HG02642 (cell line): Measurements from ENCODE around the gene PDE1A.

ENCODE experiments used
- ATAC-seq: cut with Tn5 transposase; IDR thresholded peaks from one replicate; pipeline ENCODE4 v1.9.1; 2021; ENCODE audit warnings: mild to moderate bottlenecking; ENCODE audit not compliant: unreplicated experiment, poor library complexity

Gene PDE1A

GRCh38 chr2:182426918-182427240 lies at the start of gene PDE1A:
PDE1A (minus strand) TSS chr2:182427036.
- ATAC-seq = no peak

DNA sequence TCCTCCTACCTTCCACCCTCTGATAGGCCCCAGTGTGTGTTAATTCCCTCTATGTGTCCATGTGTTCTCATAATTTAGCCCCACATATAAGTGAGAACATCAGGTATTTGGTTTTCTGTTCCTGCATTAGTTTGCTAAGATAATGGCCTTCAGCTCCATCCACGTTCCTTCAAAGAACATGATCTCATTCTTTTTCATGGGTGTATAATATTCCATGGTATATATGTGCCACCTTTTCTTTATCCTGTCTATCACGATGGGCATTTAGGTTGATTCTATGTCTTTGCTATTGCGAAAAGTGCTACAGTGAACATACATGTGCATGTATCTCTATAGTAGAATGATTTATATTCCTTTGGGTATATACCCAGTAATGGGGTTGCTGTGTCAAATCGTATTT lies 46.8 kb upstream of the PDE1A start:
- no peak for ATAC-seq

DNA sequence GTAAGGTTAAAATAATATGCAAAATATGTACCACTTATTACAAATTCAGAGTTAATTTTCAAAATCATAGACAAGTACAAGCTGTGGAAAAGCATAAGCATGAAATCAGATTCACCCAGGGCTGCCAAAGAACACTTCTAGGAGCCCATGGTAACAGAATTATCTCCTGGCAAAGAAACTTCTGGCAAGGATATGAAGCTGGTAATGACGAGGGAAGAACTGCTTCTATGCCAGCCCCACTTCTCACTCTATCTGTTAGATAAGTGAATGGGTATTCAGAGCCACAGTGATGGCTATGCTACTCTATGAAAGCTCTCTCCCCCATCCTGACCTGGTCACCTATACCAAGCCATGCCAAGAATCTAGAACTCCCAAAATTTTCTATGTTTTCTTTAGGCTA lies 36.9 kb upstream of the PDE1A start:
- ATAC-seq = no peak

GRCh38 chr2:182456784-182457183 lies 29.9 kb upstream of the PDE1A start:
- no peak for ATAC-seq

- no peak for ATAC-seq
Observed at GRCh38 chr2:182452456-182452990, 25.7 kb upstream of the PDE1A start.

DNA sequence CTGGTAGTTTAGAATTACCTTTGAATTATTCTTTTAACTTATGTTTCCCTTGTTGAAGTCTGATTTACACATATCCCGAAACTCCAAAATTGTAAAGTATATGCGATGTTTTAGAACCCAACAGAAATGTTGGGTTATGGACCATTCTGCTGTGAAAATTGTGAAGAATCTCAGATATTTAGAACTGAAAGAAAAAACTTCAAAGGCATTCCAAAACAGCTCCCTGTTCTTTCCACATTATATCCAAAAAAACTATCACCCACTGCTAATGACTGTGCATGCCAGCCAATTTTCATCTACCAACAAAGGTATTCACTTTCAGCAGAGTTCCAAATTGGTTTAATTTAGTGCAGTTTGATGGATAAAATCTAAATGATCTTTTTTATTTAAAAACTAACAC lies 21.5 kb upstream of the PDE1A start:
- ATAC-seq = no peak

DNA sequence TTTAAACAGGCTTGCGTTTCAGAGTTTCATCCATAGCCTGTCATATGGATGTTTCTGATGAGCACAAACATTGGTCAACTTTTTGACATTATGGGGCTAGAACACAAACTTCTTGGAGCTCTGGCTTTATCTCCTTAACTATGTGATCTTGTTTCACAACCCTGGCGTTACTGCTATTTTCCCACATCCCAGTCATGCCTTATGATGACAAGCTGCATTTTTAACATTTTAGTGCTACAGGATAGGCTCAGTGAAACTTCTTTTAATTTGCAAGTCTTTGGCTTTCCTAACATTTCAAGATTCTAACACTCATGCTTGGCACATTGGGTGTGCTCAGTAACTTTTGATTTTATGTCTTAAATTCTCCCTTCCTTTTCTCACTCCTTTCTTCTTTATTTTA lies 21.0 kb upstream of the PDE1A start:
- ATAC-seq = no peak

DNA sequence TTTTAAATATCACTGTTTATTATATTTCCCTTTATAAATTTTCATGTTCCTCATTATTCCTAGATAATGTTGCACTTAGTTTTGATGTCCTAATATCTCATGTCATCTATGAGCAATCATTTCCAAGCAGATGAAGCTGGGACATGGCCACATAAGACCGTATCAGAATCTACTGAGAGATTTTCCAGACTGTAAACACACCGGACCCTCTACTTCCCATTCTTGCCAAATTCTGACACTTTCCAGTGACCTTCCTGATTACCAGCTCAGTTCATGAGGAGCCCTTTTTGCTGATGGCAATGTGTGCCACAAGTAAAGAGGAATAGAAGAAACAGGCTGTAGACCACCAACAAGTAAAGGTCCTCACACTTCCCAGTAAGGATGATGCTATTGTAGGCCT lies 20.3 kb upstream of the PDE1A start:
- no peak for ATAC-seq

DNA sequence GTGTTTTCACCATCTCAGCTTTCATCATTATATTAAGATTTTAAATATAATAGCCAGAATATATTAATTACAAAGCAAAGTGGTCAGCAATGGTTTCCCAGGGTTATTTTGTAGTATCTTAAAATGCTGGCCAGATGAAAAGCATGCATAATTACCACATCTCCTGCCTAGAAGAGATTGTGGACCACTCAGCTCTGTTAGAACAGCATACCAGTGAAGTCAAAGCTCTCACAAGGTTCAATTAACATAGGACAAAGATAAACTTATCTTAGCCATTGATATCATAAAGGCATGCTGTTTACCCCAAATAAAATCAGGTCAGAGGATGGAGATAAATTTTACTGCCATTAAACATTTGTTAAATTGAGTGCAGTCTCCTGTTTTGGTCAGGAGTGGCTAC lies 19.3 kb upstream of the PDE1A start:
- ATAC-seq = no peak

GRCh38 chr2:182445391-182445965 lies 18.6 kb upstream of the PDE1A start:
- ATAC-seq = no peak

DNA sequence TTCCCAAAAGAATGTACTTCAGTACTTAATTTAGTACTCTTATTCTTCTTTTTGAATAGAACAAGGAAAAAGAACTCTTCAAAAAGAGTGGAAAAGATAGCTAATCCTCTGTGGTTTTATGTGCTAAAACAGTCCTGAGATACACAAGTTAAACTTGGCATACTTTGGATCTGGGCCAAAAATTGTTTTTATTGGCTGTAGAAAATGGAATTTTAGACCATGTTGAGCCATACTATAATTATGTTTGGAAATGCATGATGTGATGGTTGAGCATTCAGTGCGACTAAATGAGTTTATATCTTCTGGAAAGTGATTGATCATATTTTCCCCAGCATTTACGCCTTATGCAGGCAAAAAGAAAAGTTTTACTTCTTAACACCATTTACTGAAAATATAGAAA lies 18.0 kb upstream of the PDE1A start:
- ATAC-seq = no peak

DNA sequence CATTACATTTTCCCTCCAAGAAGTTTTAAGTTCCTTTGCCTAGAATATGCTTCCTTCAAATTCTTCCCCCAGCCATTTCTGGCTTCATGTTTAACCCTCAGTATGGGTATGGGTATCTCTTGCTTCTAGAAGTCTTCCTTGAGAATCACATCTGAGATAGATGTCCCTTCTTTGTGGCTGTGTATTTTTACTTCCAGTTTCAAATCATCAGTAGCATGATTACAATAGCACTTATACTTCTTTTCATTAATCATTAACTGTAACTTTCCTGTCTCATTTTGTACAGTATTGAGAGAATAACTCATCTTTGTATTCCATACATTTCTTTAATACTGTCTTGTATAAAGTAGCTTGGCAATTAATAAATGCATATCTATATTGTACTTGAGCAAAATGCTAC lies 17.3 kb upstream of the PDE1A start:
- ATAC-seq = no peak

GRCh38 chr2:182436252-182436651 lies 9.4 kb upstream of the PDE1A start:
- ATAC-seq = no peak

DNA sequence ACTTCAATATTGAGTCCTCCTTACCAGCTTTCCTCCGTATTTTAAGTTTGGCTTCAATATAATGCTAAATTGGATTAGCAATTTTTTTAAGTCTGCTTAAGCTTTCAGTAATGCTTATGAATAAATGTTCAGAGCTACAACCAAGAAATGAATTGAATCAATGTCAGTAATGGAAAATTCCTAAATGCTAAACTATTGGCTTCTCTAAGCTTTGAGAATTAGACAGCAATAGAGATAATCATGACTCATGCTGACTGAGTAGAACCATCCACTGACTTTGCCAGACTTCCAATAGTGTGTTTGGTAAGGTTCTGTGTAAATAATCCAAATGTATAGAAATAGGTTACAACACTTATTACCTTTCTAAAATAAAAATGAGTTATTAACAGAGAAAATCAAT lies 8.9 kb upstream of the PDE1A start:
- ATAC-seq = no peak

- ATAC-seq = no peak
Observed at GRCh38 chr2:182432051-182432450, 5.2 kb upstream of the PDE1A start.

DNA sequence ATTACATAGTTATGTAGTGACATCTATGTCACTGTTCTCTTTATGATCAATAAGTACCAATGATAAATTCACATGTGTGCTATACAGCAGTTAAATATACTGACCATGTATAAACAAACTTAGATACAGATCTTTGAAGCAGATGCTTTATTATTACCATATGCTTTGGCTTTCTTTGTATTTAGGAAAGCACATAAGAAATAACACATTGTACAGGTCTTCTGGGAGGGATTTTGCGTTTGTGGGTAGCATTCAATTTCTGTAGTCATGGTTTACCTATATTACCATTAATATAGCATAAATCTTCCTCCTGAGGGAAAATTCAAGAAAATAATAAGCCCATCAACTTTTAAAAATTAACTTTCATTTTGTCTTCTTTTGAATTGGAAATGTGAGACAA lies 1.6 kb upstream of the PDE1A start:
- ATAC-seq = no peak

- ATAC-seq = no peak
Observed at GRCh38 chr2:182426082-182426917, 536 bp downstream of the PDE1A start.

GRCh38 chr2:182422864-182423263 lies 4.0 kb downstream of the PDE1A start:
- ATAC-seq = no peak

GRCh38 chr2:182420669-182421068 lies 6.2 kb downstream of the PDE1A start:
- no peak for ATAC-seq

GRCh38 chr2:182416861-182417260 lies 10.0 kb downstream of the PDE1A start:
- ATAC-seq = no peak

GRCh38 chr2:182416191-182416590 lies 10.6 kb downstream of the PDE1A start:
- ATAC-seq = no peak

DNA sequence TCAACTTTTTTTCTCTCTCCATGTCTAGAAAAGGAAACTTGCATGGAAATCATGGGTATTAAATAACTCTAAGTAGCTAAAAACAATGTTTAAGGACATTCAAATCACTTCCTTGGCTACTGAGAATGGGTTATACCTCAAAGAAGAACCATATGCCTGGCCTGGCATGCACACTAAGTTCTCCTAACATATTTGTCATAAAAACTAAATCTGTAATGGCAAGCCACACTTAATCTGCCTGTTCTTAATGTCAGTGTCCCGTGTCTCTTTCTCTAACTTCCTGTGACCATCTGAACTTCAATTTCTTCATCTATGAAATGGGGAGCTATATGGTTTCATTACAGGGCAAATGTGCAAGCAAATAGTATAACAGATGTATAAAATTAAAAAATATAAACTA lies 11.1 kb downstream of the PDE1A start:
- no peak for ATAC-seq
